ENCODE results near the gene FAM13C.

GRCh38 chr10:59383436-59383835, 21.1 kb upstream of the FAM13C start:
- TF ChIP-seq CTCF (IDR thresholded peaks at IDR 0.05) (no peak), POLR2A (IDR thresholded peaks at IDR 0.05) (no peak)
